ENCODE measurements around the gene AJM1.
A peak's percentile ranks its signal among the peaks of the same experiment; 100 is the strongest.
"Not testable (repeated sequence)": the region's sequence is repeated elsewhere in the genome, so short reads cannot be mapped to it uniquely, and the experiment has no call there.

The AJM1 gene

GRCh38 chr9:136882109-136882946, 40.0 kb downstream of the AJM1 start:
- DNase-seq = peak; percentile 89

- not testable (repeated sequence) for DNase-seq
Observed at GRCh38 chr9:136882947-136883283, 40.6 kb downstream of the AJM1 start.

DNA sequence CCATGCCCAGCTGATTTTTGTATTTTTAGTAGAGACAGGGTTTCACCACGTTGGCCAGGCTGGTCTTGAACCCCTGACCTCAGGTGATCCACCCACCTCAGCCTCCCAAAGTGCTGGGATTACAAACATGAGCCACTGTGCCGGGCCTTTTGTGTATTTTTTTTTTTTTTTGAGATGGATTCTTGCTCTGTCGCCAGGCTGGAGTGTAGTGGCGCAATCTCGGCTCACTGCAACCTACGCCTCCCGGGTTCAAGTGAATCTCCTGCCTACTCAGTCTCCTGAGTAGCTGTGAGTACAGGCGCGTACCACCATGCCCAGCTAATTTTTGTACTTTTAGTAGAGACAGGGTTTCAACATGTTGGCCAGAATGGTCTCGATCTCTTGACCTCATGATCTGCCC, 41.4 kb downstream of the AJM1 start:
- DNase-seq = not testable (repeated sequence)

DNA sequence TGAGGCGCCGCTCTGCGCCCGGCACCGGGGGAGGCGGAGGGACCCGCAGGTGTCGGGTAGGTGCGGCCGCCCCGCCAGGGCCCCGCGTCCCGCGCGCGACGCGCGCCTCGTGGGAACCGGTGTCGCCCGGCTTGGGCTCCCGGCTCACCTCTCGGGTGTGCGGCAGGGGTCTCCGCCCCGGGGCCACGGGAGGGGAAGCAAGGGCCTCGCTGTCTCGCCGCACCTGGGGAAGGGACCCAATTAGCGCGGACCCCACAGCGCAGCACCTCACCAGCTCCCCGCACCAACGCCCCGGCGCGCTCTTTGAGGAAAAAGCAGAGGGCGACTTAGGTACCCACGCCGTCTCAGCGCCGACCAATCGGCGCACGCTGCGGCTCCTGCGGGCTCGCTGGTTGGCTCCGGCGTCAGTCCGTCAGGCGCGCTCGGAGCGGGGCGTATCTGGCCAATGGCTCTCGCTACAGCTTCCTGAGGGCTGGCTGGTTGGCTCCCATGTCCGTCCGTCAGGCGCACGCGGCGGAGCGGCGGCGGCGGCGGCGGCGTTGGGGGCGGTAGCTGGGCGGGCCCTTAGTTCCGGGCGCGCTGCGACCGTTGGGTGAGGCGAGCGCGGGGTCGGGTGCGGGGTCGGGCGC, 43.8 kb downstream of the AJM1 start, which contains the start of gene TRAF2:
Gene TRAF2, plus strand, starts transcription at position 567 of the 629 bp plus-strand sequence. CDS start 12,225 bp downstream, outside the sequence.
- peak; percentile 98 for DNase-seq

- DNase-seq = peak; percentile 73
Observed at GRCh38 chr9:136886610-136887597, 44.6 kb downstream of the AJM1 start.

GRCh38 chr9:136888454-136888853, 46.2 kb downstream of the AJM1 start:
- DNase-seq = no peak

GRCh38 chr9:136889858-136890257, 47.6 kb downstream of the AJM1 start:
- DNase-seq = no peak

DNA sequence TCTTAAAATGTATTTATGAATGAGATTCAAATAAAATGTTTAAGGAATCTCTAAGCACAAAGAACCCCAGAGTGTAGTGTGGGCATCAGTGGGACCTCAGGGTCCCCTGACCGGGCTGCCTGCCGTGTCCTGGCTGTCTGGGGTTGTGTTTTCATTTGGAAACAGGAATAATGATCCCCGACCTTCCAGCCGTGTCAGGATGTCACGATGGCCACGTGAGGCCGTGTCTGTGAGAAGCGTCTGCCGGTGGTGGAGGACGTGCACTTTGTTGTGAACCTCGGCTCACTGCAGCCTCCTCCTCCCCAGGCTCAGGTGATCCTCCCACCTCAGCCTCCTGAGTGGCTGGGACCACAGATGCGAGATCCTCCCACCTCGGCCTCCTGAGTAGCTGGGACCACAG, 48.4 kb downstream of the AJM1 start:
- no peak for DNase-seq

All from activated CD8-positive, alpha-beta memory T cell treated with anti-CD3 and anti-CD28 coated beads, Interleukin-2, amount 50 U/mL, for 48 hours (primary cell).